T-helper 9 cell (primary cell): Measurements from ENCODE around the gene COBL.

Source experiments
- DNase-seq: peaks from one replicate; pipeline ENCODE4 v3.0.0-alpha.2; 2020

The COBL gene

DNA sequence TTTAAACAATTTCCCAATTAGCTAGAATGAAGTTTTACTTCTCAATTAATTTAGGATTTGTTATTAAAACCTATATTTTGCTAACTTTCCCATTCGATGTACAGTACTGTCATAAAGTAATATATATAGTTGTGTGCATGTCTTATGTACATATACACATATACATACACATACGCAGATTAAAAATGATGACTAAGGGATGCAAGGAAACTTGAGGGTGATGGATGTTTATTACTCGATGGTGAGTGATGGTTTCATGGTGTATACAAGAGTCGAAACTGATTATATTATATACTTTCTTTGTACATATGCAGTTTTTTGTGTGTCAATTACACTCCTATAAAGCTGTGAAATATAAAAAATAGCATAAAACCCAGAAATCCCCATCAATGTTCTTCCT is 248.2 kb downstream of the COBL start:
- no peak for DNase-seq

DNA sequence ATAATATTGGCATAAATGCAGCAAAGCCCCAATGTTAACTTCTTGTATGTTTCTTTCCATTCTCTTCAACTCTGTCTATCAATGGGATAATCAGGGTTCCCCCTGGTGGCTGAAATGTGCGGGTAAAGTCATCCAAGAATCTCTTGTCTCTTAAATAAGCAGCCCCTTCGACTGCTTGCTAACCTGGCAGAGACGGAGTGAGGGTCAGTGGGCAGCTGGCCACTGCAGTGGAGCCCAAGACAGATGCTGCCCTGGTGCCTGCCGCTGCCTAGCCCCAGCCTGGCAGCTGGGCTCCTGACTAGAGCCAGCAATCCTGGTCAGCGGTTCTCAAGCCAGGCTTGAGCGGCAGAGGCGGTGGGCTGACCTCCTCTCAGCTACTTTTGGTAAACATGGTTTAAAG is 248.9 kb downstream of the COBL start:
- peak; percentile 10 for DNase-seq

DNA sequence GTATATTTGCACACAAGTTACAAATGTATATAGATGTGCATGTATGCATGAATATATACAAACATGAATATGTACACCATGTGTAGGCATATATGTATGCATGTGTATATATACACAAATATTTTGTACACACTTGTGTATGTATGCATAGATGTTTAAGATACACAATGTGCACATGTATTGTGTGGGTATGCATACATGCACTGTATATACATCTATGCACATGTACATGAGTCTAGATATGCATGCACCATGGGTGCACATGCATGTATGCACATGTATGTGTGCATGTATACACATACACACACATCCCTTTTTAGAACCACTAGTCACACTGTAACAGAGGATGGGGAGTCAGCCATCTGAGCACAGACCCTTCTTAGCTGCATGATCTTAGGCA is 249.4 kb downstream of the COBL start:
- no peak for DNase-seq

DNA sequence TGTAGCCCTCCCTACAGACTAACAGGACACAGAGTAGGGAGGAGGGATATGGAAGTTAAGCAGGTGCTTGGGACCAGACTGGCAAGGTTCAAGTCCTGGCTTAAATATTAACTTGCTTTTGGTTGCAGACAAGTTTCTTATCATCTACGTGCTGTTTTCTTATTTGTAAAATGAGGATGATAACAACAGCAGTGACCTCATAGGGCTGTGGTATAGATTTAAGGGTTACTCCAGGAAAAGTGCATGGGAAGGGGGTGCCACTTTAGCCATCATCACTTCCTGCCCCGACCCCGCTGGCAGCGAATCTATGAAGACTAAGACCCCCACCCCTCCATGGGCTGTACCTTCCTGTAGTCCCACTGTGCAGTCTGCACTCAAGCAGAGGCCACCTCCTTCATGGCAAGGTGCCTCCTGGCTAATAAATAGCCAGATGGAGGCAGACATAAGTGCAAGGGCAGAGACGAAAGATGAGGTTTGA is 250.2 kb downstream of the COBL start:
- no peak for DNase-seq

DNA sequence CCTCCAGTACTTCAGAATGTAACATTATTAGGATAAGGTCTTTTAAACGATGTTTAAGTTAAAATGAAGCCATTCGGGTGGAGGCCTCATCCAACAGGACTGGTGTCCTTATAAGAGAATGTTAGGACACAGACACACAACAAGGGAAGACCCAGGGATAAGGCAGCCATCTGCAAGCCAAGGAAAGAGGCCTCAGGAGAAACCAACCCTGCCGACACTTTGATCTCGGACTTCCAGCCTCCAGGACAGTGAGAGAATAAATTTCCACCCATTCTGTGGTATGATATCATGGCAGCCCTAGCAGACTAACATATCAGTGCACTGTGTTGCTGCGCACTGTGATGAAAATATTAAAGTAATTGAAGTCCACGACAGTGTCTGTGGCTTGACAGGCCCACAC is 250.8 kb downstream of the COBL start:
- no peak for DNase-seq

DNA sequence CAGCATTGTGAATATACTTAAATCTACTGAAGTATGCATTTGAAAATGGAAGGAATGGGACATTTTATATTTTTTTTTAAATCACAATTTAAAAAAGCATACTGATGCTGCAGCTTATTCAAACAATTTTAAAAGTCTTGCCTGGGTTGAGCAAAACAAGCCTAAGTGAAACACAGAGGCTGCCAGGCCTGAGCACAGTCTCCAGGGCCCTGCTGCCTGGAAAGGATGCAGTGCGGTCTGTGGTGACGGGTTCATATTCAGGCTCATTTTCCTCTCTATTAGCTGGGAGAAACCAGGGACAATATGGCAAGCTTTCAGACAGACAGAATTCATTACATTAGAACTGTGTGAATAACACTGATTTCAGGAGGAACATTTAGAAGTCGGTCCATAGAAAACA is 251.9 kb downstream of the COBL start:
- no peak for DNase-seq

DNA sequence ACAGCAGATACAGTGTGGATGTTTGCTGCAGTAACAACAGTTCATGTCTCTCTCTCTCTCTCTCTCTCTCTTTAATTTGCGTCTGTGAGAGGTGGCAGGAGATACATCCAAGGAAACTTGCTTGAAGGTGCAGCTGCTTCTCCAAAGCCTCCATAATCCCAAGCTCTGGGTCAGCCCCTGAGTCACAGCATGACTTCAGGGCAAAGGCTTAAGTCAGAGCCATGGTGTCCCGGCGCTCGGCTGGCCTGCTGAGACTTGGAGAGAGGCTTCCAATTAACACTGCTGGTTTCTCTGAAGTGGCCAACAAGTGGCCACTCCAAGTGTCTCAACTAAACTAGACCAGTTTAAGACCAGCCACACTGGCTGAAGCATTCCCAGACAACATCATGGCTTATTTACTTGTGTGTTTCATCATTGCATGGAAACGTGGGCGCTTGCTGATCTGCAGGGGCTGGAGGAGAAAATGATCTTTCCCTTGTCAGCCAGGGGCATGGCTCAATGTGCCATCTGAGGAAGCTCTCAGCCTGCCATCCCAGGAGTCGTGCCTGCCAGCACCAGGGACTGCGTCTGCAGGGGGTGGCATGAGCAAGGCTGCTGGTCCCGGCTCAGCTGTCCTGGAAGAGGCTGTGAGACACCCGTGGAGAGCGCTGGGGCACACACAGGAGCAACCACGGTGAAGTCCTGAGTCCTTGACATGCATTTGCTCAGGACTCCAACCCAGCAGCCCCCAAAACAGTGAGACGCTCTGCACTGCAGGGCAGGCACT is 254.2 kb downstream of the COBL start:
- no peak for DNase-seq

DNA sequence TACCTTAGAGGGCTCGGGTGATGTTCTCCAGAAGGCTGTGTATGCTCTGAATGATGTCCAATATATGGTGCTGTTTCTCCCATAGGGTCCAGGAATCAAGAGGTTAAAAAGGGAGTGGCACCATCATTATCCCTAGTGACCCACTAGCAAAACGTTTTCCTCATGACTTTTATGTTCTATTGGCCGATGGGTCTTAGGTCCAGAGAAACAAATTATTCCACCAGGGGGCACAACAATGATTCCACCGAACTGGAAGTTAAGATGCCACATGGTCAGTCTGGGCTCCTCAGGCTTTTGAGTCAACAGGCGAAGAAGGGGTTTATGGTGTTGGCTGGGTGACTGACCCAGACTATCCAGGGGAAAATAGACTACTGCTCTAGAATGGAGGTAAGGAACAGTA is 256.1 kb downstream of the COBL start:
- DNase-seq, result no peak

DNA sequence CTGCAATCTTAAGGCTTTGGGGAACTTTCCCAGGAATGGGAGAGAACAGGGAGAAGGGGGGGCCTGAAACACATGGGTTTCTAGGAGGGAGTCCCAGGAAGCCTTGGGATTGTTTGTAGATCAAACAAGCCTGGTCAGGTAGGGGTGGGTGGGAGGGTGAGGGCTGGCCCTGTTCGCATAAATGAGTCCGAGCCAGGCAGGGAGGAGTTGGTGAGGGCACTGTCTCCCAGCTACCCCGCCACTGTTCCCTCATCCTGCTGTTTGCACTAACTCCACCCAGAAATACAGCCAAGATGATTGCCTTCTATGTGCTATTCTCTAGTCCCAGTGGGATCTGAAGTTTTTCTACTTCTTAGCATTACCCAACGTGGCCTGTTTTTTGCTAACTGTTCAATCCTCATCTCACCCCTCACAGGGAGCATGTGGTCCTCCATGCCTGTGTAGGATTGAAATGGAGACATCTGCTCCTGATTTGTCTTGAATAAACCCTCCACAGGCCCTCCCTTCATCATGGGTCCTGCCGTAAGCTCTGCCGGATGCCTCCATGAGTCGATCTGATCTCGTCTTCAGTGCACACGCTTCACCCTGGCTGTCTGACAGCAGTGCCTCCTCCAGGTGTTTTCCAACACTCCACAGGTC is 257.0 kb downstream of the COBL start:
- no peak for DNase-seq

DNA sequence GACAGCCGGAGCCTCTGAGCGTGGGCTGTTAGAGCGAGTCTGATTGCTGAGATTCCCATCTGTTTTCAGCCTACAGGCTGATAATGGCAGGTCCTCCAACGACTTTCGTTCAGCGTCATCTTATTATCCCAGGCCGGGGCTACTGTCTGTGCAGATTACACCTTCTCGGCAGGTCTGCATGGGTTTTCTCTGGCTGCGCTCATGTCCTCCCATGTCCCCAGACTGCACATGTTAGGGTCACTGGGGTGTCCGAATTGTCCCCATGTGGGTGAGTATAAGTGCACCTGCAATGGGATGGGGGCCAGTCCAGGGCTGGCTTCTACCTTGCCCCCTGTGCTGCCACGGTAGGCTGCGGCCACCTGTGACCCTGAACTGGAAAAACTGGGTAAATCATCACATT is 257.8 kb downstream of the COBL start:
- DNase-seq, result no peak

DNA sequence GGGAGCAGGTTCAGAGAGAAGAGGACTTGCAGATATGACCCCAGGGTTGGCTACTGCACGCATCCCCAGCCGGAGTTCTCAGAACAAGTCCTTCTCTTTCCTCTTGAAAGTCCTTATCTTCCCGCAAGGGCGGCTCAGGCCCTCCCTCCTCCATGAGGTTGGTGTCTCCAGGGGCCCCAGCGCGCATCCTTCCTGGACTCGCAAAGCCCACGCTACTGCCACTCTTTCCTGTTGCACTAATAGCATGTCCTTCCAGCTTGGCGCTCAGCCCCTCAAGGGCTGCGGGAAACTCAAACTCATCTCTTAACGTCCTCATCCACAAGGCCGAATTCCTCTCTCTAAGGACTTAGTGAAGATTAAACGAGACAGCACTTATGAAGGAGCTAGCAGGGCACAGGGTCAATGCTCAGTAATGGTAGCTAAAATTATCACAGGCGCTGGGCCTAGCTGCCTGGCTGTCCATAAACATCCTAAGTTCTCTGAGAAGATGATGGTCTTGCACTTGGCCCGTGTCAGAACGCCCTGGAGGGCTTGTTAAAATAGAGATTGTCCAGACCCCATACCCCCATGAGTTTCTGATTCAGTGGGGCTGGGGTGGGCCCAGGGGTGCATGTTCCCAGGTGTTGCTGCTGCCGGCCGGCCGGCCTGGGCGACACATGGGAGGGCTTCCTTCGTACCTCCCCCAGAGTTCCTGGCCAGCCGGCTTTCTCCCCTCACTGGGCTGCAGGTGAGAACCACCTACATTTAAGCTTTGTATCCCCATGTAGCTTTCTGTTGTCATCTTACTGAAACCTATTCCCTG is 261.4 kb downstream of the COBL start:
- no peak for DNase-seq

DNA sequence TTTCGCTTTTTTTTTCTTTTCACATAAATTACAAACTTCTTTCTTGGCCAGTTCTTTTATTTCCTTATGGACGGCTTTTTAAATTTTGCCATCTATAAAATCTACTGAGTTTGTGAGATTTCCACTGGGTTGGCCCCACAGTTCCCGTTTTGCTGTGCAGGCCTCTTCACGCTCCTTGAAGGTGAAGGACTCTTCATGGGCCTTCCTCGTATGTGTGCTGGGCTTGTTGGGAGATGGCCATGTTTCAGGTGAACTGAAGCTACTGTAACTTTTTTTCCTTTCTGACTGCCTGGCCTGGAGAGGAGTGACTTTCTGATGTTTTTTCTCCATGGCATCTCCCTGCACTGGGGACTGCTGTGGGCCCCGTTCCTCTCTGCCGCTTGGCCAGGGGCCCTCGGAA is 262.4 kb downstream of the COBL start:
- no peak for DNase-seq

DNA sequence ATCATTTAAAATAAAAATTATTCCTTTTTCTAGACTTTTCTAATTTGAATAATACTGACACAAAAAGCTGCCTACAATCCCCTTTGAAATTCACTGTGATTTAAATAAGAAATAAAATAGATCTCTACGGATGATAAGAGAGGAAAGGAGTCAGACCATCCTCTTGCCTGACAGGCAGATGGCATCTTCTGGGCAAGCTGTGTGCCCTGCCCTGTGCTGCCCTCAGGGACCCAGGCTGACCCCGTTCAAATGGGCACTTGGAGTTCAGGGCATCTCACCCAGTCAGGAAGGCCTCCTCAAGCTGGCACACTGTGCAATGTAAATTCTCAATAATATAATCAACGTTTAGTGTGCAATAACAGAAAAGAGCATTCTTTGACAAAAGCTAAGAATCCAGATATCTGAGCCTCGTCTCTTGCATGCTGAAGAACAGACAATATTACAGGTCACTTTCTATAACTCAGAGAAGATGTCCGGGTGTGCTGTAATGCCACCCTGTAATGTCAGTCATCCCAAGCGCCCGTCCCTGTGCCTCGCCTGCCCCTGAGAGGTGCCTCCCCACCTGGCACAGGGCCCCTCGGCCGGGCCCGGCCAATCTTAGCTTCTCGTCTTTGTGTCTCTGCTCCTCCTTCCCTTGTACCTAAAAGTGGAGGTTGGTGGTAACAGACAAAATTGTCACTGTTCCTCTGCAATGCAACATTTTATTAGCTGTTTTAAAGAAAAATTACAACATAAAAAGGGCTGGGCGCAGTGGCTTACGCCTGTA is 263.3 kb downstream of the COBL start:
- no peak for DNase-seq

DNA sequence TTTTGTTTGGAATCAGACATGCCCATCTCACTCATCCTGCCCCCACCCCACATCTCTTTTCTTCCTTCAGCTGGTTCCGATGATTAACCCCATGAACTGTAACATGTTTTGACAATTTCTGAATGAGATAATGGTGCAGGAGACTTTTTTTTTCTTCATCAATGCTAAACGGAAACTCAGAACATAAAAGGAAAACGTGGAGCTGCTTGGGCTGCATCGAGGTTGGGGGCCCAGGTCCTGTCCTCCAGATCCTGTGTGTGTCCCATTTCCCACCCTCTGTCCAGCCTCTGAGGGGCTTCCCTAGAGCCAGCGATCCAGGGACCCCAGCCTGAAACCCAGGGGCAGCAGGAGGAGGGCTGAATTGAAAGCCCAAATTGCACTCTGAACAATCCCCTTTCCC is 270.1 kb downstream of the COBL start:
- no peak for DNase-seq

DNA sequence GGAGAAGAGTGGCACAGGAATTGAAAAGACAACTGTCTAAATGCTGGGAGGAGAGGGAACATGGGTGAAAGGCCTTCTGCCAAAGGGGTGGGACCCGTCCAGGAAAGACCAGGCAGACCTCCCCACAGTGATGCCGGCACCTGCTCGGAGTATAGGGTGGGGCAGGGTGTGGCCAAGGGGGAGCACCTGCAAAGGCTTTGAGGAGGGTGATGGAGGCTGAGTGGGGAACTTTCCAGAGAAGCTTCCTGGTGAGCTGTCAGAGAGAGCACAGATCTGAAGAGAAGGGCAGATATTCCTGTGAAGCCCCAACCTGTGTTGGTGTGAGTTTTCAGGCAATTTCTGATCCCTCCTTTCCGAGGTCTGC is 270.5 kb downstream of the COBL start:
- DNase-seq, result no peak

DNA sequence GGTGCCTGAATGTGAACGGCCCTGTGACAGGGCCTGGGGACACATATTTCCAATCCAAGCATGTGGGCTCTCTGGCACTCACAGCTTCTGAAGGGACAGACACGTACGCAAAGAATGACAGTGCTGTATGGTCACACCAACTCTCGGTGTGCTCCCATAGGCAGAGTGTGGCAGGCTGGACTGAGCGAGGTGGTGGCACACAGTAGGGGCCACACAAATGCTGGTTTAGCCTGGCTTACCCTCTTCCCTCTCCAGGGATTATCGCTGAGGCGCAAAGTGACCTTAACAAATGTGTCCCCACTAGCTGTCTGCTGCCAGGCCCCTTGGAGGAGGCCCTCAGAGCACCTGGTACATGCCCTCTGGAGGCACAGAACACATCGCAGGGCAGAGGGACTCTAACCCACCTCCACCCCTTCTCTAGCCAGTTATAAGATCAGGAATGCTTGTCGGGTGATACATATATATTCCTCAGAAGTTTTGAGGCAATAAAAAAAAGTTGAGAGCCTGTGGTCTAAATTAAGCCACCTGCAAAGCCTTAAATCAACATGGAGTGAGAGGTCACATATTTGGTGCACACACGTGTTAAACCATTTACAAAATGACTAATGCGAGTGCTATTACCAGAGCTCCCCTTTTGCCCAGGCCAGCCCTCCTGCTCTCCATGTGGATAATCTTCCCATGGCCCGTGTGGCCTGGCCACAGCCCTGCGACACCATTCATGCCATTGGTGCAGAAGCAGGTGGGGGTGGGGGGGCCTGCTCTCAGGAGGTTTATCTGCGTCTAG is 271.1 kb downstream of the COBL start:
- DNase-seq, result no peak

DNA sequence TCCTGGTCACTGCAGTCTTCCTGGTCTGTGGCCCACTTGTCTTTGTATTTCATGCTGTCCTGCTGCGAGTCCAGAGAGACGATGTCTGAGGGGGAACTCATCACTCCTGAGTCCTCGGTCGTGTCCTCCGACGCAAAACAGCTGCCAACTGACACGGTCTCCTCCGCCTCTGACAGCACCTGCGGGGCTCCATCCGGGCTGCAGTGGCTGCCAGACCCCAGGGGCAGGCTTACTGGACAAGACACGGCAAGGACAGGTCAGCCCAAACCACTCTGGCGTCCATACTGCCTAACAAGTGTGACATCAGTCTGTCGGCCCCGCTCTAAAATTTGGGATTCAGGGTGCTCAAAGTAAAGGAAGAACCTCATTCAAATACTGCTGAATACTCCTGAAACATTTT is 273.1 kb downstream of the COBL start:
- DNase-seq, result no peak

DNA sequence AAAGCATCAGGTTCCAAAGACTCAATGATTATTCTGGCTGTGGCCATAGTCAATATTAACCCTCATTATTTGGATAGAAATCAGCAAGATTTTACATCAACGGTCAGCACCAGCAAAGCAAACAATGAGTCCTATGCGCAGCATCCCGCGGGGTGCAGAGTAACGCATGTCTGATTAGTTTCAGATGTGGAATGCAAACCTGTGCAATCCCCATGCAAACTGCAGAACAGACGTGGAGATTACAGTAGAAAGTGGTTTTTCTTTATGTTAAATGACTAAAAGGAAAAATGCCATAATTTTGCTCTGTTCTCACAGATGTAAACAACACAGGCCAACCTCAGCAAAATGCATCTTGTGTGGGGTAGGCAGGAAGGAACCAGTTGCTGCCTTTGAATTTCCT is 275.8 kb downstream of the COBL start:
- DNase-seq, result no peak

DNA sequence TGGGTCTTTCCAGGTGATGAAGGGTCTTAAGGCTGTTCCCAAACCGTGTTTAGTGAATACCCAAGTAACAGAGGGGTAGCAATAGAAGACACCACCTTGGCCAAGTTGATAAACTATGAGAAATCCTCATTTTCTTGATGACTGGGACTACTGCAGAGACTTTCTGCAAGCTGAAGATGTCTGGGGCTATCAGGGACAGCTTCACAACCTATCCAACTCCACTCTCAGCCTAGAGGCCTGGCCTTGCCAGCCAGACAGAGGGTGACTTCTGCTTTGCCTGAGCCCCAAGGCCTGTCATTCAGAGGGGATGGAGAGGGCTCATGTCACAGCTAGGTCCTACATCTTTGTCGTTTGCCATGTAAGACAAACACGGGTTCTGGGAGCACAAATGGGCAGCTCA is 278.0 kb downstream of the COBL start:
- DNase-seq, result no peak

DNA sequence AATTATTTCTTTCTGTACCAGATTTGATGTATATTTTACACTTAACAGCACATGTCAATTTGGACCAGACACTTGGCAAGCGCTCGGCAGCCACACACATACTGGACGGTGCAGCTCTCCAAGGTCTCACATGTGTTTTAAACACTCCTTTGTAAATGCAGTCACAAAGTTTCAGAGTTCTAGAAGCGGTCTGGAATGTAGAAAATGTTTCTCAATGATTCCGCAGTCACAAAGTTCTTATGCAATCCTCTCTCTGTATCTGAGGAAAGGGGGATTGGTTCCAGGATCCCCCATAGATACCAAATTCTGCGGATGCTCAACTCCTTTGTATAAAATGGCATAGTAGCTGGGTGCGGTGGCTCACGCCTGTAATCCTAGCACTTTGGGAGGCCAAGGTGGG is 280.9 kb downstream of the COBL start:
- no peak for DNase-seq

DNA sequence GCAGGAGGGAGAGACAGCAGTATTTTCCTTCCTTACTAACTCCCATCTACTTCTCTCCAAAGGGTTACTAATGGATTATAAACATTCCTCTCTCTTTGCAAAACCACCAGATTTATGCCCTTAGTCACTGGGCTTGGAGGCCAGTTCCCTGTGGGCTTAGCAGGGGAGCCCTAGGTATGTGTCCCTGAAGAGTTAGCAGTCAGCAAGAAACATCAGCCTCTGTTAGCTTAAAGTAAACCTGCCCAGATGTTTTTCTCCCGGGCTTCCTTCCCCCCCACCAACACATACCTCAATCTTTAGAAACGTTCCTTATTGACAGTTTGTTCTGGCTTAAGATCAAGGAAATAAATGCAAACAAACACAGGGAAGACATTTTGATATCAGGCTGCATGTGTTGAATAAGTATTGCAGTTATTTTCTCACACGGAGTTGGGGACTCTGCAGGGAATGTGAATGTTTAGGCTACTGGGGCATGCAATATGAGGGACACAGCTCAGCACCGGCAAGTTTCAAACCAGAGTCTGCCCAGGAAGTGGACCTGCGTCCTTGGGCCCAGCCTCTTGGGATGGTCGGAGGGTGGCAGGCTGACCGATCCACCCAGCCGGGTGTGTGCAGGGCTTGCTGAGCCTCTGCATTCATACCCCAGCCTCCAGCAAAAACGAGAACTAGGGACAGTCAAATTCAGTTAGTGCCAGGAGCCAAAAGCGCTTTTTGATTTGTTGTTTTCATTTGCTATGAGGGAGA is 281.9 kb downstream of the COBL start:
- DNase-seq, result no peak
